Naive thymus-derived CD4-positive, alpha-beta T cell (primary cell): ENCODE results near the gene RYR1. TPM values are rescaled to one million over a fixed set of nuclear protein-coding genes. Genes with fewer than 3 reads are reported as not detected.

Experiments
- ATAC-seq: fragments of 150-1000 bp; cut with Tn5 transposase; 2 replicates; pipeline ENCODE4 v1.10.0; 2021; ENCODE audit warnings: mild to moderate bottlenecking, moderate library complexity
- CTCF ChIA-PET: fragments of 350-600 bp; sonication (Branson Sonifier 250); formaldehyde crosslinking; loops from one replicate; lab custom pipeline; 2021; ENCODE audit warnings: antibody characterized with exemption; lab: Charles Lee
- POLR2A ChIA-PET: fragments of 350-600 bp; sonication (Branson Sonifier 250); formaldehyde crosslinking; loops from one replicate; lab custom pipeline; 2021; ENCODE audit warnings: antibody characterized with exemption, inconsistent platforms; lab: Charles Lee
- DNase-seq, 9 donors: peaks; one replicate each; pipeline versions ENCODE4 v3.0.0 to v3.0.0-alpha.2; 2020 to 2022; ENCODE audit warnings: mixed read lengths in 1 of 9
- H3K27ac ChIP-seq: one replicate; pipeline ENCODE4 v1.7.0; 2013; ENCODE audit warnings: mild to moderate bottlenecking, low read depth, low read length, moderate library complexity
- H3K27me3 ChIP-seq, 2 donors: one replicate each; pipeline ENCODE4 v1.7.0; 2013; ENCODE audit warnings: low read length in 2 of 2, mild to moderate bottlenecking in 2 of 2, moderate library complexity in 2 of 2; ENCODE audit not compliant: control insufficient read depth in 2 of 2, insufficient read depth in 2 of 2
- H3K36me3 ChIP-seq, 3 experiments: 1 replicate in 2 of 3; 2 replicates in 1 of 3; pipeline ENCODE4 v1.7.0; 2013; ENCODE audit warnings: low read length in 3 of 3, mild to moderate bottlenecking in 3 of 3, moderate library complexity in 1 of 3; ENCODE audit not compliant: insufficient read depth in 3 of 3, control insufficient read depth in 2 of 3
- H3K4me1 ChIP-seq, 2 donors: one replicate each; pipeline ENCODE4 v1.7.0; 2013; ENCODE audit warnings: low read length in 2 of 2, mild to moderate bottlenecking in 2 of 2, moderate library complexity in 1 of 2; ENCODE audit not compliant: control insufficient read depth in 2 of 2, insufficient read depth in 2 of 2
- H3K4me3 ChIP-seq: 2 replicates; pipeline ENCODE4 v1.7.0; 2013; ENCODE audit warnings: mild to moderate bottlenecking, low read length
- H3K9me3 ChIP-seq, 3 experiments: 1 replicate in 2 of 3; 2 replicates in 1 of 3; pipeline ENCODE4 v1.7.0; 2013; ENCODE audit warnings: low read length in 3 of 3; ENCODE audit not compliant: control insufficient read depth in 2 of 3
- H3K27ac Mint-ChIP-seq, 9 donors: one replicate each; pipeline ENCODE4 v1.8.0; 2020 to 2022; ENCODE audit warnings: mixed read lengths in 9 of 9, mild to moderate bottlenecking in 8 of 9, moderate library complexity in 5 of 9, inconsistent platforms in 2 of 9
- H3K27me3 Mint-ChIP-seq, 5 donors: one replicate each; pipeline ENCODE4 v1.8.0; 2021 to 2022; ENCODE audit warnings: mixed read lengths in 5 of 5, mild to moderate bottlenecking in 1 of 5
- H3K36me3 Mint-ChIP-seq, 5 donors: one replicate each; pipeline ENCODE4 v1.8.0; 2020 to 2022; ENCODE audit warnings: mixed read lengths in 5 of 5, mild to moderate bottlenecking in 3 of 5, inconsistent platforms in 1 of 5
- H3K4me1 Mint-ChIP-seq, 7 donors: one replicate each; pipeline ENCODE4 v1.8.0; 2020 to 2022; ENCODE audit warnings: mixed read lengths in 7 of 7, mild to moderate bottlenecking in 3 of 7, inconsistent platforms in 1 of 7
- H3K4me3 Mint-ChIP-seq, 10 donors: one replicate each; pipeline ENCODE4 v1.8.0; 2020 to 2022; ENCODE audit warnings: mild to moderate bottlenecking in 10 of 10, mixed read lengths in 10 of 10, moderate library complexity in 6 of 10, inconsistent platforms in 2 of 10
- H3K9me3 Mint-ChIP-seq, 11 donors: one replicate each; pipeline ENCODE4 v1.8.0; 2020 to 2022; ENCODE audit warnings: mixed read lengths in 11 of 11, mild to moderate bottlenecking in 4 of 11, inconsistent platforms in 1 of 11, moderate library complexity in 1 of 11
- intact Hi-C, 2 donors: fragments of 100-400 bp; cut with micrococcal nuclease; formaldehyde crosslinking; loops; one replicate each; pipeline ENCODE4 v1.15.1; 2023
- polyA plus RNA-seq, 2 donors: library from polyadenylated mRNA; unstranded; fragments of 300-500 nt; fragmentation: Illumina TruSeq; gene quantifications; one replicate each; pipeline ENCODE4 v1.2.3, GENCODE V29; 2021
- total RNA-seq, 6 experiments: library from RNA in 5 of 6; stranded (reverse) in 5 of 6; gene quantifications; 1 replicate in 5 of 6; 2 replicates in 1 of 6; pipeline ENCODE4 v1.2.3 and lab custom pipeline; 2021 to 2026

Gene RYR1
- total and polyA plus RNA-seq, 7 experiments from 2014 or later: 0.29 to 2.6 (median 1.7) TPM; not detected in 2

GRCh38 chr19:38484747-38485146, 51.3 kb downstream of the RYR1 start:
- Mint-ChIP-seq H3K27ac (peak overlapping the region in 1 of 9 donors; percentile 12), H3K4me3 (no peak overlapping the region), H3K36me3 (peaks cover 0 to 12% (median 5%) of the 10 kb centered on the region in 5 donors), H3K4me1 (no peaks in the 10 kb centered on the region), H3K9me3 (peaks cover 0 to 19% (median 7%) of the 10 kb centered on the region in 11 donors), H3K27me3 (peaks cover 0 to 27% (median 19%) of the 10 kb centered on the region in 5 donors)
- intact Hi-C loops: no loop called here
- Histone ChIP-seq H3K4me1 (no peaks in the 10 kb centered on the region), H3K36me3 (no peaks in the 10 kb centered on the region), H3K9me3 (no peaks in the 10 kb centered on the region), H3K27ac (no peak overlapping the region), H3K4me3 (no peak overlapping the region), H3K27me3 (no peaks in the 10 kb centered on the region)
- no peak for DNase-seq
- ATAC-seq: no peak
- CTCF ChIA-PET: interaction anchor here (0.6 kb wide), 1 partner anchor 15 kb away, joined by 3 read pairs; no protein-coding TSS in a partner anchor
- POLR2A ChIA-PET: no interaction called here

DNA sequence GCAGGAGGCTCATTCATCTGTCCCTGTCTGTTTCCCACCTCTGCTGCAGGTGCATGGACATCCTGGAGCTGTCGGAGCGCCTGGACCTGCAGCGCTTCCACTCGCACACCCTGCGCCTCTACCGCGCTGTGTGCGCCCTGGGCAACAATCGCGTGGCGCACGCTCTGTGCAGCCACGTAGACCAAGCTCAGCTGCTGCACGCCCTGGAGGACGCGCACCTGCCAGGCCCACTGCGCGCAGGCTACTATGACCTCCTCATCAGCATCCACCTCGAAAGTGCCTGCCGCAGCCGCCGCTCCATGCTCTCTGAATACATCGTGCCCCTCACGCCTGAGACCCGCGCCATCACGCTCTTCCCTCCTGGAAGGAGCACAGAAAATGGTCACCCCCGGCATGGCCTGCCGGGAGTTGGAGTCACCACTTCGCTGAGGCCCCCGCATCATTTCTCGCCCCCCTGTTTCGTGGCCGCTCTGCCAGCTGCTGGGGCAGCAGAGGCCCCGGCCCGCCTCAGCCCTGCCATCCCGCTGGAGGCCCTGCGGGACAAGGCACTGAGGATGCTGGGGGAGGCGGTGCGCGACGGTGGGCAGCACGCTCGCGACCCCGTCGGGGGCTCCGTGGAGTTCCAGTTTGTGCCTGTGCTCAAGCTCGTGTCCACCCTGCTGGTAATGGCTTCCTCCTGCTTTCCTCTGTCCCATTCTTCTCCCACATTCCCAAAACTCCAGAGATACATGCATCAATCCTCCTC, 52.2 kb downstream of the RYR1 start:
- Histone ChIP-seq H3K27ac (no peak overlapping the region), H3K4me3 (no peak overlapping the region), H3K36me3 (no peaks in the 10 kb centered on the region), H3K9me3 (peaks cover 0 to 1% (median 0%) of the 10 kb centered on the region in 3 experiments), H3K4me1 (no peaks in the 10 kb centered on the region), H3K27me3 (no peaks in the 10 kb centered on the region)
- Mint-ChIP-seq H3K4me3 (no peak overlapping the region), H3K36me3 (peaks cover 0 to 19% (median 10%) of the 10 kb centered on the region in 5 donors), H3K27ac (no peak overlapping the region), H3K27me3 (peaks cover 1 to 31% (median 26%) of the 10 kb centered on the region in 5 donors), H3K9me3 (peaks cover 0 to 25% (median 10%) of the 10 kb centered on the region in 11 donors), H3K4me1 (no peaks in the 10 kb centered on the region)
- DNase-seq: no peak
- POLR2A ChIA-PET: no interaction called here
- CTCF ChIA-PET: no interaction called here
- intact Hi-C loops: no loop called here
- ATAC-seq: no peak

GRCh38 chr19:38486731-38487336, 53.3 kb downstream of the RYR1 start:
- Mint-ChIP-seq H3K9me3 (peaks cover 0 to 33% (median 12%) of the 10 kb centered on the region in 11 donors), H3K4me1 (peaks cover 0 to under 1% (median 0%) of the 10 kb centered on the region in 7 donors), H3K4me3 (no peak overlapping the region), H3K27ac (no peak overlapping the region), H3K27me3 (peaks cover 5 to 39% (median 29%) of the 10 kb centered on the region in 5 donors), H3K36me3 (peaks cover 0 to 22% (median 13%) of the 10 kb centered on the region in 5 donors)
- no peak overlapping the region for H3K4me3 ChIP-seq
- no peak overlapping the region for H3K27ac ChIP-seq
- ATAC-seq (no peak), DNase-seq (no peak)
- H3K9me3 ChIP-seq: peaks cover 0 to 3% (median 0%) of the 10 kb centered on the region in 3 experiments
- no peaks in the 10 kb centered on the region for H3K4me1 ChIP-seq
- ChIA-PET POLR2A (no interaction called here), CTCF (no interaction called here)
- intact Hi-C loops: no loop called here
- no peaks in the 10 kb centered on the region for H3K36me3 ChIP-seq
- no peaks in the 10 kb centered on the region for H3K27me3 ChIP-seq

DNA sequence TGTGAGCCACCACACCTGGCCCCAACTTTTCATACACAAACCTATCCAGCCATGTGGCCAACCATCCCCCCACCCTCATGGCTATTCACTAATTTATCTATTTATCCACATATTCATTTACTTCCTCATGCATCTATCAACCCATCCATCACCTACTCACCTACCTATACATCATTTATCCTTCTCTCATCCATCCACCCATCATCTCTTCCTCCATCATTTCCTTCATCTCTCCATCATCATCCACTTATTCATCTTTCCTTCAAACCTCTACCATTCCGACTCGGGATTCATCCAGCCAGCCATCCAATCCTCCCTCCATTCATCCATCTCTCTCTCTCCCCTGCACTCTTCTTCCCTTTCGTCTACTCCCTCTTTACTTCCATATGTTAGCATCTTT, 54.6 kb downstream of the RYR1 start:
- intact Hi-C loops: no loop called here
- H3K9me3 Mint-ChIP-seq: peaks cover 0 to 34% (median 12%) of the 10 kb centered on the region in 11 donors
- Histone ChIP-seq H3K27ac (no peak overlapping the region), H3K9me3 (peaks cover 0 to 3% (median 0%) of the 10 kb centered on the region in 3 experiments), H3K4me1 (no peaks in the 10 kb centered on the region), H3K36me3 (no peaks in the 10 kb centered on the region), H3K4me3 (no peak overlapping the region), H3K27me3 (no peaks in the 10 kb centered on the region)
- ChIA-PET POLR2A (no interaction called here), CTCF (no interaction called here)
- H3K27ac Mint-ChIP-seq: no peak overlapping the region
- DNase-seq: no peak
- H3K27me3 Mint-ChIP-seq: peaks cover 10 to 41% (median 33%) of the 10 kb centered on the region in 5 donors
- ATAC-seq: no peak
- H3K36me3 Mint-ChIP-seq: peaks cover 0 to 22% (median 13%) of the 10 kb centered on the region in 5 donors
- no peak overlapping the region for H3K4me3 Mint-ChIP-seq
- peaks cover 0 to 3% (median 0%) of the 10 kb centered on the region in 7 donors for H3K4me1 Mint-ChIP-seq

DNA sequence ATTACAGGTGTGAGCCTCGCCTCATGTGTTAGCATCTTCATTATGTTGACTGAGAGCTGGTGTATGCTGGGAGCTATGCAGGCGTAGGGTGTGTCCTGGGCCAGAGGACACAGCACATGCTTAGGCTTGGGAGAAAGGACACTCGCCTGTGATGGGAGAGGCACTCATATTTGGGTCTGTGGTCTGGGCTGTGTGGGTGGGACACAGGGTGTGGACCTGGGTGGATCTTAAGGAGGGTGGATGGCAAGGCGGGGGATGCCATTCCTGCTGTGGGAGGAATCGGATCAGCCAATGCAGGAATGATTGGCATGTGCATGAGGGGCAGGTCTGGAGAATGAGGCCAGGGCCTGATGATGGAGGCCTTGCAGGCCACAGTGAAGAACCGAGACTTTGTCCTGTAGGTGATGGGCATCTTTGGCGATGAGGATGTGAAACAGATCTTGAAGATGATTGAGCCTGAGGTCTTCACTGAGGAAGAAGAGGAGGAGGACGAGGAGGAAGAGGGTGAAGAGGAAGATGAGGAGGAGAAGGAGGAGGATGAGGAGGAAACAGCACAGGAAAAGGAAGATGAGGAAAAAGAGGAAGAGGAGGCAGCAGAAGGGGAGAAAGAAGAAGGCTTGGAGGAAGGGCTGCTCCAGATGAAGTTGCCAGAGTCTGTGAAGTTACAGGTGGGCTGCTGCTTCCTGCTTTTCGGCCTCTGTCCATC, 55.4 kb downstream of the RYR1 start:
- ChIA-PET POLR2A (no interaction called here), CTCF (no interaction called here)
- H3K9me3 ChIP-seq: peaks cover 0 to 3% (median 0%) of the 10 kb centered on the region in 3 experiments
- no peaks in the 10 kb centered on the region for H3K27me3 ChIP-seq
- Mint-ChIP-seq H3K4me3 (no peak overlapping the region), H3K9me3 (peaks cover 0 to 34% (median 12%) of the 10 kb centered on the region in 11 donors), H3K27me3 (peaks cover 10 to 41% (median 37%) of the 10 kb centered on the region in 5 donors), H3K4me1 (peaks cover 0 to 4% (median 0%) of the 10 kb centered on the region in 7 donors), H3K36me3 (peaks cover 0 to 22% (median 13%) of the 10 kb centered on the region in 5 donors), H3K27ac (no peak overlapping the region)
- intact Hi-C loops: no loop called here
- ATAC-seq (no peak), DNase-seq (no peak)
- H3K4me3 ChIP-seq: no peak overlapping the region
- no peak overlapping the region for H3K27ac ChIP-seq
- H3K36me3 ChIP-seq: no peaks in the 10 kb centered on the region
- H3K4me1 ChIP-seq: no peaks in the 10 kb centered on the region

- H3K4me1 ChIP-seq: no peaks in the 10 kb centered on the region
- no peak overlapping the region for H3K4me3 ChIP-seq
- no peaks in the 10 kb centered on the region for H3K36me3 ChIP-seq
- no peaks in the 10 kb centered on the region for H3K27me3 ChIP-seq
- Mint-ChIP-seq H3K36me3 (peaks cover 0 to 22% (median 13%) of the 10 kb centered on the region in 5 donors), H3K27ac (no peak overlapping the region), H3K4me3 (no peak overlapping the region), H3K4me1 (peaks cover 0 to 4% (median 0%) of the 10 kb centered on the region in 7 donors), H3K27me3 (peaks cover 10 to 41% (median 37%) of the 10 kb centered on the region in 5 donors), H3K9me3 (peaks cover 0 to 34% (median 14%) of the 10 kb centered on the region in 11 donors)
- no peak for ATAC-seq
- no peak overlapping the region for H3K27ac ChIP-seq
- peaks cover 0 to 3% (median 0%) of the 10 kb centered on the region in 3 experiments for H3K9me3 ChIP-seq
- intact Hi-C loops: no loop called here
- DNase-seq: no peak
- ChIA-PET POLR2A (no interaction called here), CTCF (no interaction called here)
These were observed 57.4 kb downstream of the RYR1 start for GRCh38 chr19:38490861-38491260.
